AG04449 (cell line): ENCODE measurements around the gene NELL1.

Experiments used
- CTCF ChIA-PET: fragments of 350-600 bp; formaldehyde crosslinking; extraction: SDS; loops from one replicate; lab custom pipeline; 2021; ENCODE audit warnings: antibody characterized with exemption; lab: Yijun Ruan, JAX
- POLR2A ChIA-PET: fragments of 400-600, 350-600 bp; formaldehyde crosslinking; extraction: SDS; loops from one replicate; lab custom pipeline; 2020; ENCODE audit warnings: antibody characterized with exemption, inconsistent platforms; lab: Yijun Ruan, JAX
- DNase-seq: peaks from one replicate; pipeline ENCODE4 v3.0.0-alpha.2; 2010; ENCODE audit warnings: low read depth, low spot score
- H3K4me3 ChIP-seq: 2 replicates; pipeline ENCODE4 v1.5.1; 2011; ENCODE audit warnings: low read depth, mild to moderate bottlenecking, control low read depth, low read length
- TF ChIP-seq, protein P1 (sequence below): IDR thresholded peaks from one replicate; pipeline ENCODE4 v1.5.1; 2011; ENCODE audit warnings: mild to moderate bottlenecking, moderate library complexity, low read length, control low read depth, inconsistent platforms; ENCODE audit not compliant: insufficient read depth; ENCODE audit errors: missing control alignments

NELL1 gene

DNA sequence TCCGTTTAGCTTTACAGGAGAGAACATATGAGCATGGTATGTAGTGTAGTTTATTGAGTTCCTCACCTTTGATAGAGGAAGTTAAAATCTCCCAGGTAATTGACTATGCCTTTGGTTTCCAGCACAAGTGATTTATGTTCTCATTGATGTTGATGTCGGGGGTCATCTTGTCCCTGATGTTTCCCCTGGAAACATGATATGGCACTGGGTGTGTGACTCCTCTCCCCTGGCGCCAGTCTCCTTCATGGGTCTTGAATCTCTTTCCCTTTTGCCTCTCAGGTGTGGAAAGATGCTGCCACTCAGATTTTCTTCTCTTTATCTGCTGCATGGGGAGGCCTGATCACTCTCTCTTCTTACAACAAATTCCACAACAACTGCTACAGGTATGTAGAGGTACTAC is 41.7 kb upstream of the NELL1 start:
- TF ChIP-seq, protein P1, sequence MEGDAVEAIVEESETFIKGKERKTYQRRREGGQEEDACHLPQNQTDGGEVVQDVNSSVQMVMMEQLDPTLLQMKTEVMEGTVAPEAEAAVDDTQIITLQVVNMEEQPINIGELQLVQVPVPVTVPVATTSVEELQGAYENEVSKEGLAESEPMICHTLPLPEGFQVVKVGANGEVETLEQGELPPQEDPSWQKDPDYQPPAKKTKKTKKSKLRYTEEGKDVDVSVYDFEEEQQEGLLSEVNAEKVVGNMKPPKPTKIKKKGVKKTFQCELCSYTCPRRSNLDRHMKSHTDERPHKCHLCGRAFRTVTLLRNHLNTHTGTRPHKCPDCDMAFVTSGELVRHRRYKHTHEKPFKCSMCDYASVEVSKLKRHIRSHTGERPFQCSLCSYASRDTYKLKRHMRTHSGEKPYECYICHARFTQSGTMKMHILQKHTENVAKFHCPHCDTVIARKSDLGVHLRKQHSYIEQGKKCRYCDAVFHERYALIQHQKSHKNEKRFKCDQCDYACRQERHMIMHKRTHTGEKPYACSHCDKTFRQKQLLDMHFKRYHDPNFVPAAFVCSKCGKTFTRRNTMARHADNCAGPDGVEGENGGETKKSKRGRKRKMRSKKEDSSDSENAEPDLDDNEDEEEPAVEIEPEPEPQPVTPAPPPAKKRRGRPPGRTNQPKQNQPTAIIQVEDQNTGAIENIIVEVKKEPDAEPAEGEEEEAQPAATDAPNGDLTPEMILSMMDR = no peak
- ChIA-PET POLR2A (no interaction called here), CTCF (no interaction called here)
- no peak overlapping the region for H3K4me3 ChIP-seq
- no peak for DNase-seq

DNA sequence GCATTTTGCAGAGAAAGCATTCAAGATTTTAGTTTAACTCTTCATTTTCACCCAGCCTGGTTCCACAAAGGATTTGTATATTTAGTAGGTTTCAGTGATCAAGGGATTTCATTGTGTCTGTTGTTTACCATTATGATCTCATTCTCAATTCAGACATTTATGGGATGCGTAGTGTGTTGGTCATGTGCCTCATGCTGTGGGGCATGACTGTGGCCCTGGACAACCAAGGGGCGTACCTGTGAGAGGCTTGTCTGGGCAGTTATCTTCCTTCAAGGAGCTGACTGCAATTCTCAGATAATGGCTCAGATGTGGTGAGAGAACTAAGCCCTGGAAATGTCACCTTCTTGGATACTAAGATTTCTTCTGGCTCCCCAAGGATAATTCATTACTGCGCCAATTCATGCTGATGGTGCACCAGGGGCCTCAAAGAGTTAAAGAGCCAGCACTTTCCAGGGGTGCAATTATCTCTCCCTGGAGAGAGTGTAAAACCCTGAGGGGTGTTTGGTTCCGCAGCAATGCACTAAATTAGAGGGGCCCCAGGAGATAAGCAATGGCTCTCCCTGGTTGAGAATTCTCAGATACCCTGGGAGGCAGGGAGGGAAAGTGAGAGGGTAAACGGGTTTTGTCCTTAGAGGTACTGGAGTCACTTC is 37.7 kb upstream of the NELL1 start:
- POLR2A ChIA-PET = no interaction called here
- H3K4me3 ChIP-seq = no peak overlapping the region
- TF ChIP-seq, protein P1 = no peak
- CTCF ChIA-PET = interaction anchor here (1.4 kb wide), 1 partner anchor 21 kb away, joined by 3 read pairs; no protein-coding TSS in a partner anchor
- no peak for DNase-seq

DNA sequence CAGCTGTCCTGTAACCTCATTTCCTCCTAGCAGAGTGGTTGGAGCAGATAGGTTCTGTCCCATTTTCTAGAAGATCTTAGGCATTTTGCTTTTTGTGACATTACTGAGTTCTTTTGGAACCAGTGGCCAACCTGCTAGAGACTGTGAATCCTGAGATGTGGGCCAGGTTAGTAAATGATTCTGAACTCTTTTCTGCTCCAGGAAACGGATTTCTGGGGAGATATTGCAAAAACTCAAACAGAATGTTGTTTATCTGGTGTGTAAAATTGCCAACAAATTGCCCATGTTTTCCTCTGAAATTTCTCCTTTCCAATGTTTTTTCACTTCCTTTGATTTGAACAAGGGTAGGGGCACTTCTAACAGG is 37.2 kb upstream of the NELL1 start:
- DNase-seq = no peak
- ChIA-PET CTCF (interaction anchor here (1.4 kb wide), 1 partner anchor 22 kb away, joined by 3 read pairs; no protein-coding TSS in a partner anchor), POLR2A (no interaction called here)
- no peak overlapping the region for H3K4me3 ChIP-seq
- TF ChIP-seq, protein P1 = no peak

DNA sequence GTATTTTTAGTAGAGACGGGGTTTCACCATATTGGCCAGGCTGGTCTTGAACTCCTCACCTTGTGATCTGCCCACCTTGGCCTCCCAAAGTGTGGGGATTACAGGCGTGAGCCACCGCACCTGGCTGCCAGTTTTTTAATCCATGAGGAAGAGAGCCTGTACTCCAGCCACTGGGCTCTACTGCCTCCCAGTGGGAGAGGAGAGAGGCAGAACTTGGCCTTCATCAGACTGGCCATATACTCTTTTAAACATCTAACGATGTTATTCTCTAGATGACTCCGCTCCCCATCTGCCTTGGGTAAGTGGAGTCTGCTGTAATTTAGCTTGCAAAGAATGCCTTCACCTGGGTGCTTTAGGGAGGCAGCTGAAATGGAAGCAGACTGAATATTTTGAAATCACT is 35.3 kb upstream of the NELL1 start:
- ChIA-PET CTCF (no interaction called here), POLR2A (no interaction called here)
- DNase-seq = no peak
- no peak overlapping the region for H3K4me3 ChIP-seq
- TF ChIP-seq, protein P1 = no peak

DNA sequence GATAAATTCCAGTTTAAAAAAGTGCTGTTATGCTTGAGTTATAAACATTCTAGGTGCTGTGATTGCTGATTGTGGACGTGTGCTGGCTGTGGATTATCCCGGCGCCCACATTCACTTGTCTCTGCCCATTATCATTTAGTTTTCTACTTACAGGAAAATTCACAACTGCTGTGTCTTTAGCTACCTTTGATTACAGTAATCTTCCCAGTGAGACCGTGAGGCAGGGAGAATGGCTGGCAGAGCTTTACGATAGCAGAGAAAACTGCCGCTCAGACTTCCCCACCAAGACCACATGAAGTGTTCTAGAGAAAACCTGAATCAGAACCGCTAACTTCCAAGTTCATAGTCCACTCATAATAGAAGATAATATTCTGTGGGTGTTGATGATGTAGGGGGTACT is 34.6 kb upstream of the NELL1 start:
- ChIA-PET POLR2A (no interaction called here), CTCF (no interaction called here)
- DNase-seq = no peak
- TF ChIP-seq, protein P1 = no peak
- no peak overlapping the region for H3K4me3 ChIP-seq

DNA sequence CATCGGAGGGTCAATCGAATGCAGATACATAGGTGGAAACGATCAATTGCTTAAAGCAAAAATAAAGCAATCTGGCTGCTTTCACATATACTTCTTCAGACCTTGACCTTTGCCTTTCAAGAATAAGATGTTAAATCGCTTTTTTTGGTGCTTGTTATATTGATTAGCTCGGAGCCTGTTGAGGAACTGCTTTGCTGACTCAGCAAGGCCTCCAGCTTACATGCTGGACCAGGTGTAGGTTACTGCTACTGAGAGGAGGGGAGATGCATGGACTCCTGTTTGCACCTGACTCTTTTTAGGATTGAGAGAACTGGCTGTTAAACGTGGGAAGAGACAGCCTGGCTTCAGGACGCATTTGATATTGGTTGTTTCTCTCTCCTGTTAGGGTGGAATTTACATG is 31.3 kb upstream of the NELL1 start:
- ChIA-PET CTCF (interaction anchor here (1.0 to 1.6 kb wide), 2 partner anchors 9 to 23 kb away, joined by 3 to 4 read pairs; no protein-coding TSS in a partner anchor), POLR2A (no interaction called here)
- TF ChIP-seq, protein P1 = no peak
- H3K4me3 ChIP-seq = no peak overlapping the region
- DNase-seq = no peak
